Left ventricle myocardium inferior (tissue), 1 donor: ENCODE results near the gene TEX55. TPM values are rescaled to one million over a fixed set of nuclear protein-coding genes. Genes with fewer than 3 reads are reported as not detected.

Experiments
- DNase-seq: peaks from one replicate; pipeline ENCODE4 v3.0.0-alpha.2; 2020
- H3K27ac ChIP-seq: fragments of 200-600 bp; replicated peaks from 2 replicates; pipeline ENCODE4 v1.8.0; 2021
- H3K27me3 ChIP-seq: fragments of 200-600 bp; 2 replicates; pipeline ENCODE4 v1.8.0; 2021; ENCODE audit warnings: low read depth
- H3K36me3 ChIP-seq: fragments of 200-600 bp; 2 replicates; pipeline ENCODE4 v1.8.0; 2021
- H3K4me1 ChIP-seq: fragments of 200-600 bp; 2 replicates; pipeline ENCODE4 v1.8.0; 2021
- H3K4me3 ChIP-seq: fragments of 200-600 bp; 2 replicates; pipeline ENCODE4 v1.8.0; 2021; ENCODE audit warnings: mild to moderate bottlenecking, moderate library complexity
- H3K9me3 ChIP-seq: fragments of 200-600 bp; replicated peaks from 2 replicates; pipeline ENCODE4 v1.8.0; 2021
- intact Hi-C: fragments of 100-400 bp; cut with micrococcal nuclease; formaldehyde crosslinking; loops from one replicate; pipeline ENCODE4 v1.11.0; 2022
- total RNA-seq: library from RNA; stranded (reverse); fragmentation: NEBNext Ultra II Directional; extraction: Animal tissue kit (Norgen Biotek cat#: 25700); gene quantifications from one replicate; pipeline ENCODE4 v1.2.1, GENCODE V29; 2021
- TF ChIP-seq, protein P1 (sequence below): fragments of 200-600 bp; IDR thresholded peaks from 2 replicates; pipeline ENCODE4 v1.8.0; 2021; ENCODE audit warnings: antibody characterized with exemption, mild to moderate bottlenecking, borderline replicate concordance
- donor health status: DM: no; HTN: yes; CAD: no; lungs with severe emphysema.

TEX55 gene
- total RNA-seq, 1 donor from 2014 or later: not detected

DNA sequence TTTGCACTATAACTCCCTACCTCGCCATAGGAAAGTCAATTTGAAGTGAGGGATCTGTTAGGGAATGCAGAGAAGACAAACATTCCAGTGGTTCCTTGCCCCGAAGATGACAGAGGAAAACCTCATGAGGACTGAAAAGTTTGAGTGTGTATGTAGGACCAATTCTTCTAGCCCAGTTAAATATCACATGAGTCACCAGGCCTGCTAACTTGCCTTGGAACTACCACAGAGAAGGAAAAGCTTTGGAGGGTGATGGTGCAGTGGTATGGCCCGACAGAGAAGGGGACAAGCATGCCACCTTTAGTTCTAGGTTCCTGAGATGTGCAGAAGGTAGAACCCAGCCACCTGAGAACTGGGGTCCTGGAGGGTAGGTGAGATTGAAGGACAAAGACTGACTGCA, 24.9 kb downstream of the TEX55 start:
- DNase-seq: no peak
- Histone ChIP-seq H3K27ac (no peak overlapping the region), H3K4me3 (no peak overlapping the region), H3K4me1 (no peaks in the 10 kb centered on the region), H3K36me3 (no peaks in the 10 kb centered on the region), H3K27me3 (no peaks in the 10 kb centered on the region), H3K9me3 (no peaks in the 10 kb centered on the region)
- TF ChIP-seq, protein P1, sequence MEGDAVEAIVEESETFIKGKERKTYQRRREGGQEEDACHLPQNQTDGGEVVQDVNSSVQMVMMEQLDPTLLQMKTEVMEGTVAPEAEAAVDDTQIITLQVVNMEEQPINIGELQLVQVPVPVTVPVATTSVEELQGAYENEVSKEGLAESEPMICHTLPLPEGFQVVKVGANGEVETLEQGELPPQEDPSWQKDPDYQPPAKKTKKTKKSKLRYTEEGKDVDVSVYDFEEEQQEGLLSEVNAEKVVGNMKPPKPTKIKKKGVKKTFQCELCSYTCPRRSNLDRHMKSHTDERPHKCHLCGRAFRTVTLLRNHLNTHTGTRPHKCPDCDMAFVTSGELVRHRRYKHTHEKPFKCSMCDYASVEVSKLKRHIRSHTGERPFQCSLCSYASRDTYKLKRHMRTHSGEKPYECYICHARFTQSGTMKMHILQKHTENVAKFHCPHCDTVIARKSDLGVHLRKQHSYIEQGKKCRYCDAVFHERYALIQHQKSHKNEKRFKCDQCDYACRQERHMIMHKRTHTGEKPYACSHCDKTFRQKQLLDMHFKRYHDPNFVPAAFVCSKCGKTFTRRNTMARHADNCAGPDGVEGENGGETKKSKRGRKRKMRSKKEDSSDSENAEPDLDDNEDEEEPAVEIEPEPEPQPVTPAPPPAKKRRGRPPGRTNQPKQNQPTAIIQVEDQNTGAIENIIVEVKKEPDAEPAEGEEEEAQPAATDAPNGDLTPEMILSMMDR: no peak
- intact Hi-C loops: no loop called here

DNA sequence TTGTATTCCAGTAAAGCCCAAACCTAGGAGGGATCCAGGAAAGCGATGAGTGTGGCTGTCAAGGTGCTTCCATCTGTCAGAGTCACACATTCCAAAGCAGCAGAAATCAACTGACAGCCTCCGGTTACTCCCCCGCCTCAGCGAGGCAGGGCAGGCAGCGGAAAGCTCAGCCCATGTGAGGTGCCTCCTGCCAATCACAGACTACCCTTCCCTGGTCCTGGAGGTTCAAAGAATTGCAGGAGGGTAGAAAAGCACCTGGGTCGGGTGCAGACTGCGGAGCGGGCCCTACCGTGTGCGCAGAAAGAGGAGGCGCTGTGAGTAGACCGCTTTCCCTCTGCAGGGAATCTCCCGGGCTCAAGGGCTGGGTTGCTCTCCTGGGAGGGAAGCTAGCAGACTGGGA, 27.4 kb downstream of the TEX55 start, which contains the start of gene UPK1B:
TSS of gene UPK1B (plus strand) at position 274 of the 400 bp plus-strand sequence. CDS start 13,144 bp downstream, outside the sequence.
- DNase-seq: no peak
- no peaks in the 10 kb centered on the region for H3K27me3 ChIP-seq
- intact Hi-C loops: no loop called here
- no peaks in the 10 kb centered on the region for H3K9me3 ChIP-seq
- H3K27ac ChIP-seq: no peak within 1 kb of the TSS
- H3K4me3 ChIP-seq: no peak within 1 kb of the TSS
- TF ChIP-seq, protein P1: no peak
- no peaks in the 10 kb centered on the region for H3K36me3 ChIP-seq
- H3K4me1 ChIP-seq: no peaks in the 10 kb centered on the region

DNA sequence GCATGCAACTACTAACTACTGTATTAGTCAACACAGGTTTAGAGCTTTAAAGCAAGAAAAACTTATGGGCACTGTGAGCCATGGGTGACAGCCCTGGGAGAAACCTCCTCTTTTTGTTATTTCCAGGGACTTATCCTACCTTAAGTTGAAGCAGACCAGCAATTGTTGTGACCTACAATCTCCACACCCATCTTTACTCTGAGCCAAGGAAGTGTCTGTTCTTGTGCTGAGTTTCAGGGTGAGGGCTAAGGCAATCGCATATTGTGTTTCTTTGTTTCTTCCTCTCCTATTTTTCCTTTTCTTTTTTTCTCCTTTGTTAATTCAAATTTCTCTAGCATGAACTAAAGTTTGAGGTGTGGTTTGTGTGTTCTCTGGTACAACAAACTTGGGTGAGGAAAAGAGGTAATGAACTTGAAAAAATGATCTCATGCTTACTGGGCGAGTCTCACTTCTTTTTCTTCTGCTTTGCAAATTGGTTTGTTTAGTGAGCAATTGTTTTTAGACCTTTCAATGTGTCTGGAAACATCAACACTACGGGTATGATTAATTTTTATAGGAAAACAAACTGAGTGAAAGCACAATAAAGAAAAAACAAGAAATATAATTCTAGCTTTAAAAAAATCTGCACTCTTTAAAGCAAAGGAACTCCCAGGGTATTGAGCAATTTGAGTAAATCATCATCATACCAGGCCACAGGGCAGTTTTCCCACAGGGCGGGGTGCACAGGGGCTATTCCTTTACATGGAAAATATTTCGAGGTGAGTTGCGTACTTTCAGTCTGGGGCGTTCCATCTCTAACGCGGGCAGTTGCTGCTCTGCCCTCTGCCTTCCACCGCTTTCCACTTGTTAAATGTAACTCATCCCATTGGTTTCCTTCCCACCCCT, 30.1 kb downstream of the TEX55 start:
- intact Hi-C loops: no loop called here
- no peaks in the 10 kb centered on the region for H3K36me3 ChIP-seq
- H3K4me1 ChIP-seq: no peaks in the 10 kb centered on the region
- no peaks in the 10 kb centered on the region for H3K27me3 ChIP-seq
- TF ChIP-seq, protein P1: no peak
- H3K27ac ChIP-seq: no peak overlapping the region
- no peaks in the 10 kb centered on the region for H3K9me3 ChIP-seq
- H3K4me3 ChIP-seq: no peak overlapping the region
- DNase-seq: no peak

DNA sequence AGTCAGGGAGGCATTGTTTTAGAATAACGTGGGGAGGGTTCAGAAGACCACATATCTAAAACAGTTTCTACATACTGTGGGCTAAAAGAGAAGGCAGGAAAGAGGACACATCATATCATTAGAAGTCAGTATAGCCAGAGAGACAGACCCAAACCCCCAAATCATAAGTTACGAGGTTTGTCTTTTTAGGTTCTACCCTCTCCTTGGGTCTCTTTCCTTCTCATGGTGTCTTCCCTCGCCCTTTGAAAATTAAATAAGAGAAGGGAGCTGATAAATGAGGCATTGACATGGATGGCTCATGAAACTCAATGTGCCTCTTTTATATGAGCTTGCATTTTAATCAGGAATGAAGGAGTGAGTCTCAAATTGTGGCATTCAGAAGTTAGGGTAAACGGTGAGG, 30.8 kb downstream of the TEX55 start:
- no peak for DNase-seq
- Histone ChIP-seq H3K9me3 (no peaks in the 10 kb centered on the region), H3K36me3 (no peaks in the 10 kb centered on the region), H3K4me1 (no peaks in the 10 kb centered on the region), H3K27me3 (no peaks in the 10 kb centered on the region), H3K4me3 (no peak overlapping the region), H3K27ac (no peak overlapping the region)
- TF ChIP-seq, protein P1: no peak
- intact Hi-C loops: no loop called here

DNA sequence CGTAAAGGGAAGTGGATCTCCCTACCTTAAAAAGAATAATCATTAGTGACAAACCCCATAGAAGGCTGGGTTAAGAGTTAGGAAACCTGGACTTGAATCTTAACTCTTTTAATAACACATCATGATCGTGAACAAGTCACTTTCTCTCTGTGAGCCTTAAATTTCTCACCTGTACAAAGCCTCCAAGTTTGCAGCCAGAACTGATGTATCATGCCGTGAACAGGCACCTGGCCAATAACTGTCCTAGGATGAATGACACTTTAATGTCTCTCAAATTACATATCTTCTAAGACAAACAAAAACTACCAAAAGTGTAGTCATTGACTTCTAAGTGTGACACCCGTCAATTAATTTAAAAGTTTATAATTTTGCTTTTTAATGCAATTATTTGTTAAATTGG, 31.4 kb downstream of the TEX55 start:
- Histone ChIP-seq H3K36me3 (no peaks in the 10 kb centered on the region), H3K4me3 (no peak overlapping the region), H3K9me3 (no peaks in the 10 kb centered on the region), H3K27me3 (no peaks in the 10 kb centered on the region), H3K4me1 (no peaks in the 10 kb centered on the region), H3K27ac (no peak overlapping the region)
- intact Hi-C loops: no loop called here
- DNase-seq: no peak
- TF ChIP-seq, protein P1: no peak
